ENCODE results near the gene TMEM203.

DNA sequence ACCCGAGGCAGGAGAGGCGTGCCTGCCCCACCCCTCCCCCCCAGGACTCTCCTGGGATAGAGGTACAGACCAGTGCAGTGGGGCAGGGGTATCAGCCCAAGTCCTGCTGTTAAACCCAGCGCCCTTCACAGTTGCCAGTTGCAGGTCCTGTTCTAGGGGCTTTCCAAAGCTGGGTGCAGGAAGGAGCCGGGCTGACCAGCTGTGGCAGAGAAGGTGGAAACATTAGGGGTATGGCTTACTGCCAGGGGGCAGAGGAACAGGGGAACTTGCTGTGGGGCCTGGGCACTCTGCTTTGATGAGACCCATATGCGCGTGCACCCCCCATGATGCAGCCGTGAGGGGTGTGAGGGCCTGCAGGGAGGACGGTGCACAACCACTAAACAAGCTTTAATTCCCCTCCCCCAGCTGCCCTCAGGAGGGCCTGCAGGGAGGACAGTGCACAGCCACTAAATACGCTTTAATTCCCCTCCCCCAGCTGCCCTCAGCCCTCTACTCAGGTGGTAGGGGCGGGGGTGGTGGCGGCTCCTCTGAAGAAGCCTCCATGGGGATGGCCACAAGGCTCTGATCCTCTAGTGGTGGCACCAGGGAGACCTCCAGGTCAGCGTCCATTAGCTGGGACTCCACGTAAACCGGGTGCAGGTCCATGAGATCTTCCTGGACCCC, 34.8 kb downstream of the TMEM203 start:
- TF ChIP-seq, protein P1, sequence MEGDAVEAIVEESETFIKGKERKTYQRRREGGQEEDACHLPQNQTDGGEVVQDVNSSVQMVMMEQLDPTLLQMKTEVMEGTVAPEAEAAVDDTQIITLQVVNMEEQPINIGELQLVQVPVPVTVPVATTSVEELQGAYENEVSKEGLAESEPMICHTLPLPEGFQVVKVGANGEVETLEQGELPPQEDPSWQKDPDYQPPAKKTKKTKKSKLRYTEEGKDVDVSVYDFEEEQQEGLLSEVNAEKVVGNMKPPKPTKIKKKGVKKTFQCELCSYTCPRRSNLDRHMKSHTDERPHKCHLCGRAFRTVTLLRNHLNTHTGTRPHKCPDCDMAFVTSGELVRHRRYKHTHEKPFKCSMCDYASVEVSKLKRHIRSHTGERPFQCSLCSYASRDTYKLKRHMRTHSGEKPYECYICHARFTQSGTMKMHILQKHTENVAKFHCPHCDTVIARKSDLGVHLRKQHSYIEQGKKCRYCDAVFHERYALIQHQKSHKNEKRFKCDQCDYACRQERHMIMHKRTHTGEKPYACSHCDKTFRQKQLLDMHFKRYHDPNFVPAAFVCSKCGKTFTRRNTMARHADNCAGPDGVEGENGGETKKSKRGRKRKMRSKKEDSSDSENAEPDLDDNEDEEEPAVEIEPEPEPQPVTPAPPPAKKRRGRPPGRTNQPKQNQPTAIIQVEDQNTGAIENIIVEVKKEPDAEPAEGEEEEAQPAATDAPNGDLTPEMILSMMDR (IDR thresholded peaks at IDR 0.05) = no peak
- no peak for TF ChIP-seq POLR2A (IDR thresholded peaks at IDR 0.05)

Measured in lower leg skin (tissue), 3 donors.